ENCODE results near the gene ANXA11. TPM values are rescaled to one million over a fixed set of nuclear protein-coding genes. Genes with fewer than 3 reads are reported as not detected.
"Not testable (repeated sequence)": the region's sequence is repeated elsewhere in the genome, so short reads cannot be mapped to it uniquely, and the experiment has no call there.

ANXA11 gene
- total and polyA plus RNA-seq, 2 of the 4 experiments (the other 2 are of a cell fraction), result 39.4 to 109 TPM

DNA sequence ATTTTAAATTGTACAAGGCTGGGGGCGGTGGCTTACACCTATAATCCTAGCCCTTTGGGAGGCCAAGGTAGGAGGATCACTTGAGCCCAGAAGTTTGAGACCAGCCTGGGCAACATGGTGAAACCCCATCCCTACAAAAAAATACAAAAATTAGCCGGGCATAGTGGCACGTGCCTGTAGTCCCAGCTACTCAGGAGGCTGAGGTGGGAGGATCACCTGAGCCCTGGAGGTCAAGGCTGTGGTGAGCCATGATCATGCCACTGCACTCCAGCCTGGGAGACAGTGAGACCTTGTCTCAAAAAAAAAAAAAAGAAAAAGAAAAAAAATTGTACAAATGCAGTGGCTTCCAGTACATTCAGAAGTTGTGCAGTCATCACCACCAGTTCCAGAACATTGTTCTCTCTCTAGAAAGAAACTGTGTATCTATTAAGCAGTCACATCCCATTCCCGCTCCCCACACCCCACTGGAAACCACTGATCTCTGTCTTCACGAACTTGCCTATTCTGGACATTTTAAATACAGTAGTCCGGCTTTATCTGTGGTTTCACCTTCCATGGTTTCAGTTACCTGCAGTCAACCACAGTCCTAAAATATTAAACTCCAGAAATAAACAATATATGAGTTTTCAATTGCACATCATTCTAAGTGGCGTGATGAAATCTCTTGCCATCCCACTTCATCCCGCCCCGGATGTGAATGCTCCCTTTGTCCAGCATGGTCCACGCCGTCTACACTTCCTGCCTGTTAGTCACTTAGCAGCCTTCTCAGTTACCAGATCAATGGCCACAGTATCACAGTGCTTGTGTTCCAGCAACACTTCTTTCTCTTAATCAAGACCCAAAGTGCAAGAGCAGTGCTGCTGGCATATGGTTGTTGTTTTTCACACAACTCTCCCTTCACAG, 59.7 kb downstream of the ANXA11 start:
- Histone ChIP-seq H2BK20ac (ENCODE audit: low read depth, low read length) (peak overlapping the region; percentile 46; the same call in 1 of the 2 replicates), H3K27ac (ENCODE audit: insufficient read depth, low read length) (peak overlapping the region; percentile 32; the same call in 1 of the 2 replicates), H4K91ac (ENCODE audit: insufficient read depth, low read depth, low read length) (peak overlapping the region; percentile 30; the same call in 1 of the 2 replicates), H3K56ac (ENCODE audit: extremely low read depth, insufficient read depth, low read length) (0 out of 2 replicates have a peak overlapping the region, but pooled peaks have one; percentile 31), H2BK120ac (ENCODE audit: low read depth, low read length) (peak overlapping the region; percentile 72; the same call in 1 of the 2 replicates), H3K4ac (ENCODE audit: low read depth, low read length) (peak overlapping the region; percentile 76), H2BK5ac (ENCODE audit: low read depth, low read length, poor library complexity, severe bottlenecking) (peak overlapping the region; percentile 51), H2AFZ (replicated peaks; ENCODE audit: low read length, poor library complexity) (peak overlapping the region; percentile 67), H3K14ac (replicated peaks; ENCODE audit: low read depth, low read length) (peak overlapping the region; percentile 92), H4K8ac (ENCODE audit: low read depth in 2 of 2, low read length in 2 of 2) (peak overlapping the region in 1 of 2 experiments; percentile 89; a peak in 3 of 4 replicates), H4K5ac (ENCODE audit: low read depth, low read length) (peak overlapping the region; percentile 46; the same call in 1 of the 2 replicates), H2AK5ac (ENCODE audit: low read depth, low read length) (peak overlapping the region; percentile 75), H2BK15ac (ENCODE audit: low read depth, low read length) (peak overlapping the region; percentile 70; the same call in 1 of the 3 replicates), H3K23ac (ENCODE audit: low read depth, low read length) (peak overlapping the region; percentile 56)
- BruUV-seq (replicated peaks); H3K4me3 ChIP-seq (ENCODE audit: insufficient read depth, low read depth, low read length); H3K18ac ChIP-seq (ENCODE audit: low read depth, low read length); POLR2A ChIA-PET (ENCODE audit: unreplicated experiment); H3K4me2 ChIP-seq (ENCODE audit: low read depth, low read length); in situ Hi-C loops (cut with MboI; ENCODE audit: low sequenced_read_pairs); H3K36me3 ChIP-seq (ENCODE audit: control insufficient read depth, insufficient read depth, low read length); H2AK9ac ChIP-seq (replicated peaks; ENCODE audit: low read depth, low read length, poor library complexity); dilution Hi-C loops (cut with HindIII; ENCODE audit: low sequenced_read_pairs, unreplicated experiment); H3K27me3 ChIP-seq (ENCODE audit: control insufficient read depth, insufficient read depth, low read length); H3K79me1 ChIP-seq (ENCODE audit: low read depth in 1 of 2, low read length in 2 of 2); H3K9me1 ChIP-seq (ENCODE audit: insufficient read depth, low read length); H3K9ac ChIP-seq (ENCODE audit: low read depth, low read length); H3K4me1 ChIP-seq (ENCODE audit: control insufficient read depth, insufficient read depth, low read length); H4K20me1 ChIP-seq (ENCODE audit: insufficient read depth, low read length); H3K9me3 ChIP-seq (ENCODE audit: control insufficient read depth, insufficient read depth, low read length): not testable (repeated sequence)
- 80% methylated on average over 1 of the region's 11 CpGs; no CpG with 5 or more reads in 1 of the 2 experiments for WGBS, 2 experiments (ENCODE audit: extremely low coverage in 2 of 2, insufficient read length in 1 of 2)
- peak; percentile 74 for DNase-seq
- intact Hi-C loops (cut with micrococcal nuclease), result loop anchor here (5.0 kb wide), 1 partner anchor 88 kb away; no protein-coding TSS in a partner anchor
- peak; percentile 74 for TF ChIP-seq CEBPB (IDR thresholded peaks at IDR 0.05; ENCODE audit: low read depth, low read length)
- CTCF ChIA-PET, result interaction anchor here (1.5 kb wide), 1 partner anchor 77 kb away, joined by 4 read pairs; no protein-coding TSS in a partner anchor
- ATAC-seq (ENCODE audit: low read depth), result peak; percentile 16; the same call in 1 of the 2 replicates
